RWPE2 (cell line): ENCODE results near the gene DERA.

Source experiments
- ATAC-seq: fragments of 200-7000 bp; cut with Tn5 transposase; 3 replicates; pipeline ENCODE4 v1.9.1; 2021; ENCODE audit warnings: low read depth
- DNase-seq: peaks from one replicate; pipeline ENCODE4 v3.0.0-alpha.2; 2020; ENCODE audit warnings: low spot score
- H3K27ac ChIP-seq: fragments of 450-650 bp; 2 replicates; pipeline ENCODE4 v1.5.1; 2017; ENCODE audit warnings: mild to moderate bottlenecking; ENCODE audit not compliant: poor library complexity, severe bottlenecking
- H3K27me3 ChIP-seq: fragments of 250-450 bp; sonication (Bioruptor Pico); 2 replicates; pipeline ENCODE4 v1.5.1; 2021; ENCODE audit warnings: mild to moderate bottlenecking, moderate library complexity; ENCODE audit not compliant: insufficient read depth, poor library complexity, severe bottlenecking
- H3K36me3 ChIP-seq: fragments of 250-450 bp; sonication (Bioruptor Pico); 2 replicates; pipeline ENCODE4 v1.5.1; 2020; ENCODE audit warnings: low read depth, mild to moderate bottlenecking, moderate library complexity
- H3K4me1 ChIP-seq: fragments of 250-450 bp; sonication (Bioruptor Pico); 2 replicates; pipeline ENCODE4 v1.5.1; 2021; ENCODE audit warnings: mild to moderate bottlenecking, moderate library complexity; ENCODE audit not compliant: insufficient read depth, poor library complexity, severe bottlenecking
- H3K4me3 ChIP-seq: fragments of 250-450 bp; sonication (Bioruptor Pico); 2 replicates; pipeline ENCODE4 v1.5.1; 2021; ENCODE audit warnings: mild to moderate bottlenecking, moderate library complexity; ENCODE audit not compliant: severe bottlenecking
- H3K9me3 ChIP-seq: fragments of 250-450 bp; sonication (Bioruptor Pico); 2 replicates; pipeline ENCODE4 v1.5.1; 2021; ENCODE audit warnings: mild to moderate bottlenecking, moderate library complexity; ENCODE audit not compliant: severe bottlenecking
- TF ChIP-seq, protein P1 (sequence below): fragments of 450-650 bp; IDR thresholded peaks from one replicate; pipeline ENCODE4 v1.5.1; 2017; ENCODE audit warnings: mild to moderate bottlenecking, moderate library complexity; ENCODE audit not compliant: poor library complexity, severe bottlenecking

Gene DERA

DNA sequence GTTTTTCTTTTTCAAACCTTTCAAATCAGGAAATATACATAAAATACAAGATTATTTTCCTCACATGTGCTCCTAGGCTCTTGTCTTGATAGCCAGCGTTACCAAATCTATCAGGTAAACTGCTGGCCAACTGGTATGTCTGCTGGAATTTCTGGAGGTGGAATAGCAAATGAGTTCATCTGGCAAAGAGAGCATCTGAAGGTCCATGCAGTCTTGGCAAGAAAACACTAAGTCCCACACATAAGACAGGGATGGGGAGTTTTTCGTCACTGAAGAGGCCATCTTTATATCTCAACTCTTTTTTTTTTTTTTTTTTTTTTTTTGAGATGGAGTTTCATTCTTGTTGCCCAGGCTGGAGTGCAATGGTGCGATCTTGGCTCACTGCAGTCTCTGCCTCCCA is 60.1 kb downstream of the DERA start:
- H3K4me3 ChIP-seq = no peak overlapping the region
- no peaks in the 10 kb centered on the region for H3K9me3 ChIP-seq
- H3K4me1 ChIP-seq = no peaks in the 10 kb centered on the region
- H3K36me3 ChIP-seq = no peaks in the 10 kb centered on the region
- H3K27ac ChIP-seq = no peak overlapping the region
- H3K27me3 ChIP-seq = no peaks in the 10 kb centered on the region
- DNase-seq (no peak), ATAC-seq (no peak)
- TF ChIP-seq, protein P1, sequence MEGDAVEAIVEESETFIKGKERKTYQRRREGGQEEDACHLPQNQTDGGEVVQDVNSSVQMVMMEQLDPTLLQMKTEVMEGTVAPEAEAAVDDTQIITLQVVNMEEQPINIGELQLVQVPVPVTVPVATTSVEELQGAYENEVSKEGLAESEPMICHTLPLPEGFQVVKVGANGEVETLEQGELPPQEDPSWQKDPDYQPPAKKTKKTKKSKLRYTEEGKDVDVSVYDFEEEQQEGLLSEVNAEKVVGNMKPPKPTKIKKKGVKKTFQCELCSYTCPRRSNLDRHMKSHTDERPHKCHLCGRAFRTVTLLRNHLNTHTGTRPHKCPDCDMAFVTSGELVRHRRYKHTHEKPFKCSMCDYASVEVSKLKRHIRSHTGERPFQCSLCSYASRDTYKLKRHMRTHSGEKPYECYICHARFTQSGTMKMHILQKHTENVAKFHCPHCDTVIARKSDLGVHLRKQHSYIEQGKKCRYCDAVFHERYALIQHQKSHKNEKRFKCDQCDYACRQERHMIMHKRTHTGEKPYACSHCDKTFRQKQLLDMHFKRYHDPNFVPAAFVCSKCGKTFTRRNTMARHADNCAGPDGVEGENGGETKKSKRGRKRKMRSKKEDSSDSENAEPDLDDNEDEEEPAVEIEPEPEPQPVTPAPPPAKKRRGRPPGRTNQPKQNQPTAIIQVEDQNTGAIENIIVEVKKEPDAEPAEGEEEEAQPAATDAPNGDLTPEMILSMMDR = no peak

- Histone ChIP-seq H3K4me3 (no peak overlapping the region), H3K36me3 (no peaks in the 10 kb centered on the region)
- TF ChIP-seq, protein P1 = no peak
These were observed 61.8 kb downstream of the DERA start for GRCh38 chr12:15972894-15973293.

DNA sequence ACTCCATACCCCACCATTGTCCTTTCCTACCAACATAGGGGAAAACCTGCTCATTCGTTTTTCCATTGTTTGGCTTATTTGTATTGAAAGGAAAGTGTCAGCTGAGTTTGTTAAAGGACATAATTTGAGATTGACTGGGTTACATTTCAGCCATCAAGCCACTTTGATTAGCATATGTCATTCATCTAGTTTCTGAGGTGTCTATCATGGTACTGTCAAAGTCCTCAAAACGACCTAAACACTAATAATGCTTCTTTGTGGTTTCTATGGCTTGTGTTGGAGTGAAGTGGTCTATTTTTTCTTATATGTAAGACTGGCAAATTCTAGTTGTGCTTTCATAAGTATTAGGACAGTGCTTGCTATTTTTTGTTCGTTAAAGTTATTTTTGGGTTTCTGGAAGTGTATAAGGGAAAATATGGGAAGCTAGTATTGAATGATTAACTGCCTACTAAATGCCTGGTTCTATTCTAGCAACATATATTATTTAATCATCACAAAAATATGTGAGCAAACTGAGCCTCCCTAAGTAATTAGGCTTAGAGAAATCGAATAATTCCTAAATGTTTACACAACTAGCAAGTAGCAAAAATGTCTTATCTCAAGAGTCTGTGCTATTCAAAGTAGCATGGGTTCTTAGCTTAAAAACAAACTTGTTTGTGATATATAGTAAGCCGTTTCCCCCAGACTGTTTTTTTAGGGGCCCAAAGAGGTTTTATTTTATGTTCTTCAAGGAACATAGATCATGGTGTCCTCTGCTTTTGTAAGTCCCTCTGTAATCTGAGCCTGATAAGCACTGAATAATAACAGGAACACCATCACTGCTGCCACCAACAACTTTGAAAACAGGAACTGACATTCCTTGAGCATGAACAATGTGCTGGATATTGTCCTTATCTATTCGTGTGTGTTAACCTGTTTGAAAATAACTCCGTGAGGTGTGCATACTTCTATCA is 67.1 kb downstream of the DERA start:
- no peaks in the 10 kb centered on the region for H3K27me3 ChIP-seq
- TF ChIP-seq, protein P1 = no peak
- H3K9me3 ChIP-seq = no peaks in the 10 kb centered on the region
- no peak overlapping the region for H3K4me3 ChIP-seq
- peaks cover 8% of the 10 kb centered on the region for H3K4me1 ChIP-seq
- ATAC-seq = peak; percentile 69
- peak overlapping the region; percentile 43 for H3K27ac ChIP-seq
- DNase-seq = no peak
- no peaks in the 10 kb centered on the region for H3K36me3 ChIP-seq

More at GRCh38 chr12:15972894-15973293, 61.8 kb downstream of the DERA start:
- Histone ChIP-seq H3K27me3 (no peaks in the 10 kb centered on the region), H3K9me3 (no peaks in the 10 kb centered on the region), H3K27ac (no peak overlapping the region), H3K4me1 (no peaks in the 10 kb centered on the region)
- ATAC-seq (no peak), DNase-seq (no peak)

DNA sequence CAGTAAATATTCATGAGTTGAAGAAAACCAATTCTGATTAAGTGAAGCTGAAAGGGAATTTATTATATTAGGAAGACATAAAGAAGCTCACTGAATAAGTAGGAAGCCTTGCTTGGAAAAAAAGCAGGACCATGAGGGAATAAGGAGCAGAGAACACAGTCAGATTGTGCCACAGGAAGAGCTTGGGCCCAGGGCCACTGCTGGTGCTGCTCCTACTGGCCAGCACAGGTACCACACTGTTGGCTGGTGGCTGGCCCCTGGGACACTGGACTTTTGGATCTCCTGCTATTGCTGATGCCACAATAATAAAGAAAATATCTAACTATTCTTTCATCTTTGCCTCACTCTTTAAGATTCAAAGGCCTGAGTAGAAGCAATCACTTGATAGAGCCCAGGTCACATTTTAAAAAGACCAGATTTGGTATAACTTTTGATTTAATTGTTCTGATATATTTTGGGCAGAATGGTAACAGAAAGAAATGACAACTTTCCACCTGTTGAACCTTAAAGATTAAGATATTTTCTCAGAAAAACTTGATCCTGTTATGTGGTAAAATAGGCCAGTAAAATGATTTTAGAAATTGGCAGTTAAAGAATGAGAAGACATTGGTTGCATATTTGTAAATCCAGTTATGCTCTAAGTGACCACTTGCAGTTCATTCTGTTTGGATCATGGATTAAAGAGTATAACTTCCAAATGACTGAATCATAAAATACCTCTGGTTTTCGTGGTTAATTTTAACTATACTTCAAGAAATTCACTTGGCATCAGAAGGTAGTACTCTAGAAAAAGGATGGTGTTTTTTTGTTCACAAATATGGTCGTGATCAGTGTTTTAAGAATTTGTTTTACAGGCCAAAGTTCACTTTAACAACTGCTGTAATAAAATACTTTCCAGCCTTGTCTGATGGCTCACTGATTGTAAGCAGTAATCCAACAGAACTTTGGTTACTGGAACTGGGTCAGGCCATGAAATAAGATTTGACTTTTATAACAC is 68.3 kb downstream of the DERA start:
- no peak for DNase-seq
- Histone ChIP-seq H3K4me3 (no peak overlapping the region), H3K9me3 (no peaks in the 10 kb centered on the region), H3K36me3 (no peaks in the 10 kb centered on the region), H3K4me1 (peaks cover 8% of the 10 kb centered on the region), H3K27me3 (no peaks in the 10 kb centered on the region), H3K27ac (peak overlapping the region; percentile 43)
- TF ChIP-seq, protein P1 = no peak
- ATAC-seq = 0 out of 3 replicates have a peak, but pooled peaks have one; percentile 41
